GM23248 (cell line): ENCODE data around the gene RAI14.

Experiments
- EZH2 ChIP-seq: fragments of 200-600 bp; sonication (generic); IDR thresholded peaks from 2 replicates; pipeline ENCODE4 v1.6.1; 2018; ENCODE audit warnings: antibody characterized with exemption, mild to moderate bottlenecking; ENCODE audit not compliant: insufficient read depth, poor library complexity, severe bottlenecking
- EZH2phosphoT487 ChIP-seq: fragments of 200-600 bp; sonication (generic); IDR thresholded peaks from 2 replicates; pipeline ENCODE4 v1.6.1; 2018; ENCODE audit warnings: antibody characterized with exemption, moderate library complexity, mild to moderate bottlenecking, low read depth; ENCODE audit not compliant: insufficient read depth

- TF ChIP-seq EZH2 (no peak), EZH2phosphoT487 (no peak)
These were observed 188.0 kb downstream of the RAI14 start for GRCh38 chr5:34844106-34844505.
